C4-2B (cell line): Measurements from ENCODE around the gene INPP5E.

Source experiments
- H3K27ac ChIP-seq: fragments of 450-650 bp; 2 replicates; pipeline ENCODE4 v1.5.1; 2017
- CTCF ChIP-seq: fragments of 450-650 bp; conservative IDR thresholded peaks from 2 replicates; pipeline ENCODE4 v1.5.1; 2017; ENCODE audit warnings: mild to moderate bottlenecking
- ZFX ChIP-seq: fragments of 450-650 bp; IDR thresholded peaks from 2 replicates; pipeline ENCODE4 v1.6.1; 2017

The INPP5E gene

GRCh38 chr9:136462664-136463063 is 23.0 kb upstream of the INPP5E start:
- no peak for TF ChIP-seq ZFX
- no peak for TF ChIP-seq CTCF
- H3K27ac ChIP-seq = no peak overlapping the region

GRCh38 chr9:136460772-136461325 is 21.2 kb upstream of the INPP5E start:
- H3K27ac ChIP-seq = no peak overlapping the region

GRCh38 chr9:136459425-136459824 is 19.8 kb upstream of the INPP5E start:
- TF ChIP-seq CTCF (no peak), ZFX (no peak)
- H3K27ac ChIP-seq = no peak overlapping the region

More at GRCh38 chr9:136460772-136461325, 21.2 kb upstream of the INPP5E start:
- TF ChIP-seq ZFX (no peak), CTCF (no peak)

- no peak for TF ChIP-seq ZFX
- no peak for TF ChIP-seq CTCF
- H3K27ac ChIP-seq = no peak overlapping the region
Measured at GRCh38 chr9:136457326-136457725, 17.7 kb upstream of the INPP5E start.

- no peak overlapping the region for H3K27ac ChIP-seq
- TF ChIP-seq CTCF (no peak), ZFX (no peak)
Measured at GRCh38 chr9:136456258-136456657, 16.6 kb upstream of the INPP5E start.

- H3K27ac ChIP-seq = no peak overlapping the region
- TF ChIP-seq CTCF = no peak
Measured at GRCh38 chr9:136455043-136456002, 15.7 kb upstream of the INPP5E start.

GRCh38 chr9:136454026-136454796 is 14.6 kb upstream of the INPP5E start:
- TF ChIP-seq ZFX (no peak), CTCF (no peak)
- no peak overlapping the region for H3K27ac ChIP-seq
